A549 (cell line): ENCODE measurements around the gene IL17B. TPM values are rescaled to one million over a fixed set of nuclear protein-coding genes. Genes with fewer than 3 reads are reported as not detected.

Source experiments
- ATAC-seq, 2 experiments: fragments of 200-7000 bp in 1 of 2; fragments of >200 bp in 1 of 2; cut with Nextera tagmentation in 1 of 2; cut with Tn5 transposase in 1 of 2; 3 replicates each; pipeline versions ENCODE4 v1.8.0 to v1.9.1; 2018 to 2020; ENCODE audit warnings: mild to moderate bottlenecking in 1 of 2, moderate library complexity in 1 of 2
- CTCF ChIA-PET: fragments of 300-600 bp; sonication (Branson Sonifier 250); formaldehyde crosslinking; extraction: SDS; loops from one replicate; lab custom pipeline; 2021; ENCODE audit warnings: antibody characterized with exemption, inconsistent platforms; lab: Yijun Ruan, JAX
- POLR2A ChIA-PET: fragments of 350-600 bp; formaldehyde crosslinking; extraction: SDS; loops from one replicate; lab custom pipeline; 2021; ENCODE audit warnings: antibody characterized with exemption, inconsistent platforms; lab: Yijun Ruan, JAX
- DNase-seq, 2 experiments: peaks; one replicate each; pipeline versions ENCODE4 v3.0.0 to v3.0.0-alpha.2; 2011 to 2016; ENCODE audit warnings: low read depth in 1 of 2, low spot score in 1 of 2
- FAIRE-seq: peaks from 2 replicates; lab custom pipeline; 2011; peaks lifted over from hg19 to GRCh38; lab: Jason Lieb, UNC
- H3K27ac ChIP-seq, 2 experiments: fragments of >200 bp; sonication (Bioruptor Twin); formaldehyde crosslinking; 3 replicates each; pipeline ENCODE4 v1.5.1; 2016 to 2017
- H3K4me1 ChIP-seq: fragments of >200 bp; sonication (Bioruptor Twin); formaldehyde crosslinking; 3 replicates; pipeline ENCODE4 v1.6.1; 2016
- H3K4me2 ChIP-seq: fragments of >200 bp; sonication (Bioruptor Twin); formaldehyde crosslinking; 3 replicates; pipeline ENCODE4 v1.6.1; 2016
- H3K4me3 ChIP-seq: fragments of >200 bp; sonication (Bioruptor Twin); formaldehyde crosslinking; 3 replicates; pipeline ENCODE4 v1.5.1; 2016
- H3K9me3 ChIP-seq: fragments of >200 bp; sonication (Bioruptor Twin); formaldehyde crosslinking; 3 replicates; pipeline ENCODE4 v1.6.1; 2016
- CBX8 ChIP-seq: fragments of 200-600 bp; sonication (generic); IDR thresholded peaks from 2 replicates; pipeline ENCODE4 v1.6.1; 2016
- CEBPB ChIP-seq, 2 experiments: fragments of >200 bp in 1 of 2; sonication (Bioruptor Twin) in 1 of 2; formaldehyde crosslinking in 1 of 2; IDR thresholded peaks; 2 replicates each; pipeline ENCODE4 v1.6.1; 2012 to 2016
- E2F6 ChIP-seq: IDR thresholded peaks from 2 replicates; pipeline ENCODE4 v1.6.1; 2012; ENCODE audit warnings: low read depth, borderline replicate concordance
- EHMT2 ChIP-seq: fragments of 200-600 bp; sonication (generic); IDR thresholded peaks from 2 replicates; pipeline ENCODE4 v1.6.1; 2016; ENCODE audit warnings: antibody characterized with exemption, low read depth, mild to moderate bottlenecking, moderate library complexity
- GATA3 ChIP-seq: IDR thresholded peaks from 2 replicates; pipeline ENCODE4 v1.6.1; 2012; ENCODE audit warnings: borderline replicate concordance
- HDAC2 ChIP-seq: fragments of 200-600 bp; sonication (generic); IDR thresholded peaks from 2 replicates; pipeline ENCODE4 v1.6.1; 2016
- HOXA7 ChIP-seq: fragments of 250-450 bp; sonication (Bioruptor Pico); IDR thresholded peaks from 2 replicates; pipeline ENCODE4 v1.5.0; 2020; ENCODE audit warnings: mild to moderate bottlenecking, moderate library complexity
- JUNB ChIP-seq: fragments of >200 bp; sonication (Bioruptor Twin); formaldehyde crosslinking; IDR thresholded peaks from 2 replicates; pipeline ENCODE4 v1.6.1; 2016
- MAZ ChIP-seq: fragments of 150-350 bp; IDR thresholded peaks from 2 replicates; pipeline ENCODE4 v1.6.1; 2014; ENCODE audit warnings: antibody characterized with exemption, low read depth, low read length, borderline replicate concordance
- MYC ChIP-seq: IDR thresholded peaks from 2 replicates; pipeline ENCODE4 v1.6.1; 2012; ENCODE audit warnings: mild to moderate bottlenecking, inconsistent platforms, low read length, improper control_type of control experiment, borderline replicate concordance
- NPAS2 ChIP-seq: fragments of 250-450 bp; sonication (Bioruptor Pico); IDR thresholded peaks from 2 replicates; pipeline ENCODE4 v1.8.0; 2022; ENCODE audit warnings: mild to moderate bottlenecking, moderate library complexity, borderline replicate concordance
- NR3C1 ChIP-seq: fragments of >200 bp; sonication (Bioruptor Twin); formaldehyde crosslinking; IDR thresholded peaks from 3 replicates; pipeline ENCODE4 v1.6.1; 2017
- PHF8 ChIP-seq: fragments of 200-600 bp; sonication (generic); IDR thresholded peaks from 2 replicates; pipeline ENCODE4 v1.6.1; 2016; ENCODE audit warnings: low read depth, mild to moderate bottlenecking, antibody characterized with exemption, moderate library complexity, borderline replicate concordance
- SMC3 ChIP-seq: fragments of >200 bp; sonication (Bioruptor Twin); formaldehyde crosslinking; IDR thresholded peaks from 3 replicates; pipeline ENCODE4 v1.6.1; 2018; ENCODE audit warnings: inconsistent platforms
- ZFP36 ChIP-seq: fragments of 450-650 bp; IDR thresholded peaks from 2 replicates; pipeline ENCODE4 v1.6.1; 2014; ENCODE audit warnings: borderline replicate concordance; ENCODE audit not compliant: partially characterized antibody
- WGBS: methylation state at CpG from one replicate; pipeline ENCODE4 v1.1.6; 2017; ENCODE audit errors: missing lambda C conversion rate; 5-methylcytosine and 5-hydroxymethylcytosine counted together
- polyA plus RNA-seq, 4 experiments: library from polyadenylated mRNA; depleted of rRNA in 3 of 4; stranded (reverse); fragments of >200 nt; fragmentation: RNase III in 1 of 4; extraction: RNeasy Plus Mini Kit Qiagen cat#74134 plus additional on column Dnase treatment in 1 of 4; gene quantifications; 2 replicates in 3 of 4; 3 replicates in 1 of 4; pipeline ENCODE4 v1.2.3, GENCODE V29; 2011 to 2017
- TF ChIP-seq, protein P1 (sequence below): fragments of 250-450 bp; sonication (Bioruptor Pico); IDR thresholded peaks from 2 replicates; pipeline ENCODE4 v1.5.0; 2021; ENCODE audit warnings: mild to moderate bottlenecking, moderate library complexity, borderline replicate concordance
- TF ChIP-seq, protein P2 (sequence below): fragments of 250-450 bp; sonication (Bioruptor Pico); IDR thresholded peaks from 2 replicates; pipeline ENCODE4 v1.5.0; 2020; ENCODE audit warnings: low read depth, mild to moderate bottlenecking, moderate library complexity
- TF ChIP-seq, protein P3 (sequence below): fragments of >200 bp; sonication (Bioruptor Twin); formaldehyde crosslinking; IDR thresholded peaks from 3 replicates; pipeline ENCODE4 v1.6.1; 2016
- TF ChIP-seq, protein P4 (sequence below): fragments of 450-650 bp; IDR thresholded peaks from 2 replicates; pipeline ENCODE4 v1.6.1; 2014; ENCODE audit warnings: antibody characterized with exemption

Gene IL17B
- polyA plus RNA-seq, 2 of the 4 experiments (the other 2 are of a cell fraction), result 0.23 TPM; not detected in 1

DNA sequence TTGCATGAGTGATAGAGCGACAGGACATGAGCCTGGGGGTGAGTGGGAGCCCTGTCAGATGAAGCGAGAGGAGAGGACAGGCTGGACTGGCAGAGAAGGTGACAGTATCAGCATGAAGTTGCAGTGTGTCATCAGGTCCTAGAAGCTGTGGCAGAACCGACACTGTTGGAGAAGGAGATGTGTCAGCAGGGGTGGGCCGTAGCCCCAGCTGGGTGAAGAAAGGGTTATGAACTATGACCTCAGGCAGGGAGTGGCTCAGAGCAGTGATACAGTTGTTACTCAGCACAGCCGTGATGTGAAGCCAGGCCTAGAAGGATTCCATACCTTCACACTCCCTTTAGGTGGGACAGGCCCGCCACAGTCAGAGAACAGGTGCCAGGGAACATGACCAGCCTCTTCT, 13.7 kb downstream of the IL17B start (continued):
- no peak for TF ChIP-seq E2F6
- TF ChIP-seq, protein P1, sequence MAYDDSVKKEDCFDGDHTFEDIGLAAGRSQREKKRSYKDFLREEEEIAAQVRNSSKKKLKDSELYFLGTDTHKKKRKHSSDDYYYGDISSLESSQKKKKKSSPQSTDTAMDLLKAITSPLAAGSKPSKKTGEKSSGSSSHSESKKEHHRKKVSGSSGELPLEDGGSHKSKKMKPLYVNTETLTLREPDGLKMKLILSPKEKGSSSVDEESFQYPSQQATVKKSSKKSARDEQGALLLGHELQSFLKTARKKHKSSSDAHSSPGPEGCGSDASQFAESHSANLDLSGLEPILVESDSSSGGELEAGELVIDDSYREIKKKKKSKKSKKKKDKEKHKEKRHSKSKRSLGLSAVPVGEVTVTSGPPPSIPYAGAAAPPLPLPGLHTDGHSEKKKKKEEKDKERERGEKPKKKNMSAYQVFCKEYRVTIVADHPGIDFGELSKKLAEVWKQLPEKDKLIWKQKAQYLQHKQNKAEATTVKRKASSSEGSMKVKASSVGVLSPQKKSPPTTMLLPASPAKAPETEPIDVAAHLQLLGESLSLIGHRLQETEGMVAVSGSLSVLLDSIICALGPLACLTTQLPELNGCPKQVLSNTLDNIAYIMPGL (CRISPR knock-in tag), result no peak
- TF ChIP-seq, all 56 proteins: peak for 0

DNA sequence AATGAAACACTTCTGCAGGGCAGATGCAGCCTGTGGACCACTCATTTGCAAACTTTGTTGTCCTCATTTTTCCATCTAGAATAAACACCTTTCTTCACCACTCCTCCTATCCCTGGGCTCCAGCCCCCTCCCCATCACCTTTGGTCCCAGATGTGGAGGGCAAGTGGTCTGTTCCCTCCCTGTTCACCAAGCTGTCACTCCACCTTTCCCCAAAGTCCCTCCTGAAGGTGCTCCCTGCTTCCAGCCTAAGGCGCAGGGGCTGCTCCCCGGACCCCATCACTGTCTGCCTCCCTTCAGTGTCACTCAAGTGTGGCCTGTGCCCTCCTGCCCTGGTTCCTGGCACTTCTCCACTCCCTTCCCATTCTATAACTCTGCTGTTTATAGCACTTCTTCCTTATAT, 14.4 kb downstream of the IL17B start:
- H3K27ac ChIP-seq, result no peak overlapping the region
- no peaks in the 10 kb centered on the region for H3K9me3 ChIP-seq
- ATAC-seq, result no peak
- no peak overlapping the region for H3K4me3 ChIP-seq
- POLR2A ChIA-PET, result no interaction called here
- no peak for FAIRE-seq
- no peak overlapping the region for H3K4me2 ChIP-seq
- CTCF ChIA-PET, result interaction anchor here (1.9 to 44.9 kb wide), 5 partner anchors 9 to 200 kb away, joined by 6 to 1709 read pairs (median 10); partner anchors contain the start of genes CSNK1A1 and IL17B
- WGBS, result 70% methylated on average over 2 of the region's 2 CpGs
- TF ChIP-seq, protein P2, sequence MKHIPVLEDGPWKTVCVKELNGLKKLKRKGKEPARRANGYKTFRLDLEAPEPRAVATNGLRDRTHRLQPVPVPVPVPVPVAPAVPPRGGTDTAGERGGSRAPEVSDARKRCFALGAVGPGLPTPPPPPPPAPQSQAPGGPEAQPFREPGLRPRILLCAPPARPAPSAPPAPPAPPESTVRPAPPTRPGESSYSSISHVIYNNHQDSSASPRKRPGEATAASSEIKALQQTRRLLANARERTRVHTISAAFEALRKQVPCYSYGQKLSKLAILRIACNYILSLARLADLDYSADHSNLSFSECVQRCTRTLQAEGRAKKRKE, result no peak
- no peak for TF ChIP-seq NR3C1
- DNase-seq, result no peak
- peaks cover 4% of the 10 kb centered on the region; the same call in 1 of the 3 replicates for H3K4me1 ChIP-seq

DNA sequence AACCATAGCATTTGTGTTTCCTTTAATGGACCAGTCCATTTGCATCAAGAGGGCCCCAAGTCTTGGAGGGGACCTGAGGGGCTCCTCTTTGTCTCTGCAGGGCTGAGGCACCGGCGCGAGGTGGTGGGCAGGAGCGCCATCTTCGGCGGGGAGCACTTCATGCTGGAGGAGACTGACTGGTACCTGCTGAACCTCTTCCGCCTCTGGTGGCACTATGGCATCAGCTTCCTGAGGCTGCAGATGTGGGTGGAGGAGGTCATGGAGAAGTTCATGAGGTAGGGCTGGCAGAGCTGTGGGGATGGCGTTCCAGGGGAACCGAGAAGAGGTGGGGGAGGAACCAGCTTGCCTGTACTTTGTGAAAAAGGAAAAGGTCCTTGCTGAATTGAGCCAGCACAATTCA, 15.2 kb downstream of the IL17B start:
- ATAC-seq, result no peak
- Histone ChIP-seq H3K4me3 (no peak overlapping the region), H3K27ac (no peak overlapping the region), H3K9me3 (no peaks in the 10 kb centered on the region), H3K4me1 (peaks cover 4% of the 10 kb centered on the region; the same call in 1 of the 3 replicates), H3K4me2 (no peak overlapping the region)
- no peak for DNase-seq
- 80% methylated on average over 9 of the region's 9 CpGs for WGBS
- TF ChIP-seq ZFP36, result no peak
- TF ChIP-seq HOXA7 (CRISPR knock-in tag), result no peak
- TF ChIP-seq CBX8, result no peak
- TF ChIP-seq, protein P2, result no peak
- TF ChIP-seq, protein P3, sequence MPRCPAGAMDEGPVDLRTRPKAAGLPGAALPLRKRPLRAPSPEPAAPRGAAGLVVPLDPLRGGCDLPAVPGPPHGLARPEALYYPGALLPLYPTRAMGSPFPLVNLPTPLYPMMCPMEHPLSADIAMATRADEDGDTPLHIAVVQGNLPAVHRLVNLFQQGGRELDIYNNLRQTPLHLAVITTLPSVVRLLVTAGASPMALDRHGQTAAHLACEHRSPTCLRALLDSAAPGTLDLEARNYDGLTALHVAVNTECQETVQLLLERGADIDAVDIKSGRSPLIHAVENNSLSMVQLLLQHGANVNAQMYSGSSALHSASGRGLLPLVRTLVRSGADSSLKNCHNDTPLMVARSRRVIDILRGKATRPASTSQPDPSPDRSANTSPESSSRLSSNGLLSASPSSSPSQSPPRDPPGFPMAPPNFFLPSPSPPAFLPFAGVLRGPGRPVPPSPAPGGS, result no peak
- TF ChIP-seq PHF8, result no peak
- TF ChIP-seq, protein P4, sequence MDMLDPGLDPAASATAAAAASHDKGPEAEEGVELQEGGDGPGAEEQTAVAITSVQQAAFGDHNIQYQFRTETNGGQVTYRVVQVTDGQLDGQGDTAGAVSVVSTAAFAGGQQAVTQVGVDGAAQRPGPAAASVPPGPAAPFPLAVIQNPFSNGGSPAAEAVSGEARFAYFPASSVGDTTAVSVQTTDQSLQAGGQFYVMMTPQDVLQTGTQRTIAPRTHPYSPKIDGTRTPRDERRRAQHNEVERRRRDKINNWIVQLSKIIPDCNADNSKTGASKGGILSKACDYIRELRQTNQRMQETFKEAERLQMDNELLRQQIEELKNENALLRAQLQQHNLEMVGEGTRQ, result no peak
- no peak for TF ChIP-seq MYC
- TF ChIP-seq MAZ, result no peak
- TF ChIP-seq NPAS2 (CRISPR knock-in tag), result no peak
- no peak for TF ChIP-seq GATA3
- no peak for TF ChIP-seq CEBPB (IDR thresholded peaks at IDR 0.05)
- TF ChIP-seq SMC3, result no peak
- TF ChIP-seq EHMT2, result no peak
- TF ChIP-seq HDAC2, result no peak
- no peak for TF ChIP-seq JUNB
- FAIRE-seq, result no peak
- CTCF ChIA-PET, result interaction anchor here (1.9 to 44.9 kb wide), 4 partner anchors 6 to 59 kb away, joined by 10 to 1709 read pairs (median 195); partner anchors contain the start of gene IL17B
- POLR2A ChIA-PET, result no interaction called here
